Measurements from ENCODE around the gene HSPE1. TPM values are rescaled to one million over a fixed set of nuclear protein-coding genes. Genes with fewer than 3 reads are reported as not detected.

HSPE1 gene
- total RNA-seq, 1 experiment from 2014 or later: 291 TPM

DNA sequence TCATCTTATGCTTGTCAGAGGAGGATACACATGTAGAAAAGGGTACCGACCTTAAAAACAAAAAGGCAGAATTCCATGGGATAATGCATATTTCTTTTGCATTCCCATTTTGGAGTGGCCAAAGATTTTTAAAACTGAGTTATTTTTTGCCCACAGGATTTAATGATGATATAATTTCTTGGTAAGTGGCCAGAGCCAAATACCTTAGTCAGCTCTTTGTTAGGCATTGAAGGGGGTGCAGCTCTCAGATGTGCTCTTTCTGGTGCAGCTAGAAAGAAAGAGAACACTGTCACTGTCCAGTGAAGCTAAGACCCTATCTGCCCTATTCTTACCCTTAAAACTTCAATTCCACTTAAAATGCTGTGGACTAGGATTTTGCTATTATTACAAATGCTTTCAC, 36.0 kb upstream of the HSPE1 start:
- peaks cover 23% of the 10 kb centered on the region for H3K79me2 ChIP-seq (ENCODE audit: insufficient read depth, low read length)
- H3K4me1 ChIP-seq (ENCODE audit: control insufficient read depth in 1 of 2, insufficient read depth in 2 of 2, low read length in 2 of 2): peaks cover 0 to 9% of the 10 kb centered on the region in 2 experiments; a peak in 2 of 4 replicates
- TF ChIP-seq RAD21 (IDR thresholded peaks at IDR 0.05; ENCODE audit: low read depth) (no peak), JUND (IDR thresholded peaks at IDR 0.05) (no peak), ELF1 (IDR thresholded peaks at IDR 0.05; ENCODE audit: borderline replicate concordance, low read depth) (no peak), YY1 (IDR thresholded peaks at IDR 0.05; ENCODE audit: extremely low read depth, insufficient replicate concordance, low read depth, low read length) (no peak), CBX3 (IDR thresholded peaks at IDR 0.05; ENCODE audit: low read depth) (no peak), ZBTB33 (IDR thresholded peaks at IDR 0.05; ENCODE audit: extremely low read depth, insufficient replicate concordance, low read length) (no peak), SP1 (IDR thresholded peaks at IDR 0.05; ENCODE audit: low read depth) (no peak), FOSL1 (IDR thresholded peaks at IDR 0.05; ENCODE audit: low read depth) (no peak), REST (IDR thresholded peaks at IDR 0.05; ENCODE audit: low read depth) (no peak), ZNF274 (IDR thresholded peaks at IDR 0.05; ENCODE audit: low read depth, low read length) (no peak), POLR2A (IDR thresholded peaks at IDR 0.05; ENCODE audit: borderline replicate concordance, extremely low read depth, insufficient read depth, insufficient read length) (no peak)
- no peak overlapping the region for H3K9ac ChIP-seq (ENCODE audit: low read length)
- ATAC-seq (no peak), DNase-seq (ENCODE audit: low read depth, low spot score) (no peak)
- RAD21 ChIA-PET (ENCODE audit: low non-redundant PET in 1 of 2, low total read pairs in 2 of 2, uncharacterized antibody in 2 of 2, unreplicated experiment in 2 of 2): no interaction called here
- H3K27ac ChIP-seq (ENCODE audit: low read depth, low read length): no peak overlapping the region
- no peaks in the 10 kb centered on the region for H3K27me3 ChIP-seq (ENCODE audit: insufficient read depth, low read length)
- no peaks in the 10 kb centered on the region for H3K9me3 ChIP-seq (ENCODE audit: control insufficient read depth in 1 of 2, insufficient read depth in 1 of 2, low read depth in 1 of 2, low read length in 2 of 2)
- CTCF ChIA-PET: no interaction called here
- no peak overlapping the region for H3K4me2 ChIP-seq (ENCODE audit: low read length)
- H4K20me1 ChIP-seq (ENCODE audit: insufficient read depth): no peaks in the 10 kb centered on the region
- no peak overlapping the region for H2AFZ ChIP-seq (ENCODE audit: low read depth, low read length, poor library complexity, severe bottlenecking)
- intact Hi-C loops (cut with micrococcal nuclease): no loop called here
- no peak overlapping the region for H3K4me3 ChIP-seq (replicated peaks in 1 of 2; ENCODE audit: low read depth in 1 of 2, low read length in 2 of 2)
- H3K36me3 ChIP-seq (ENCODE audit: control insufficient read depth in 1 of 2, insufficient read depth in 2 of 2, low read length in 2 of 2): peaks cover 6 to 11% of the 10 kb centered on the region in 2 experiments; a peak in 2 of 4 replicates
- BruUV-seq (replicated peaks): no TSS peak
- POLR2A ChIA-PET: interaction anchor here (0.6 kb wide), 1 partner anchor 36 kb away, joined by 3 read pairs; the partner anchor contains the start of genes HSPD1 and HSPE1
- no peaks in the 10 kb centered on the region for H3K9me2 ChIP-seq (ENCODE audit: insufficient read depth)
